GM21786 (cell line): ENCODE results near the gene CLCN1.
"Not testable (repeated sequence)": the region's sequence is repeated elsewhere in the genome, so short reads cannot be mapped to it uniquely, and the experiment has no call there.

Source experiments
- ATAC-seq: cut with Tn5 transposase; IDR thresholded peaks from one replicate; pipeline ENCODE4 v1.9.1; 2021; ENCODE audit not compliant: unreplicated experiment

The CLCN1 gene

GRCh38 chr7:143383642-143383957, 67.7 kb downstream of the CLCN1 start:
- ATAC-seq = no peak

DNA sequence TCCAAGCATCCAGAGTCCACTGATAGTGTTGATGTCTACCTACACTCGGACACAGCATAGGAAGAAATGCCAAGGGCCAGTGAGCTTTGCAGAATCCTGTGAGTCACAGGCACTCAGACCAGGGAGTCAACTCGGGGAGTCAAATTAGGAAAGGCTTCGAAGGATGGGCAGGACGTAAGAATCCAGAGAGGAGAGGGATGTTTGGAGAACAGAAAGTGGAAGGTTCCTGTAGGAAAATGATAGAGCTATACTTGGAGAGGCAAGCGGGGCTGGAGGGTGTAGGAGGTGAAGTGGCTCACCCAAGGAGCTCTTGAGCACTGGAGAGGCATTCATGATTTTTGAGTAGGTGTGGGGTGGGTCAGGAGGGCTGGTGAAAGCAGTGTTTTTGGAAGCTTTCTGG, 68.2 kb downstream of the CLCN1 start:
- no peak for ATAC-seq

- no peak for ATAC-seq
Observed at GRCh38 chr7:143384661-143385631, 69.0 kb downstream of the CLCN1 start.

DNA sequence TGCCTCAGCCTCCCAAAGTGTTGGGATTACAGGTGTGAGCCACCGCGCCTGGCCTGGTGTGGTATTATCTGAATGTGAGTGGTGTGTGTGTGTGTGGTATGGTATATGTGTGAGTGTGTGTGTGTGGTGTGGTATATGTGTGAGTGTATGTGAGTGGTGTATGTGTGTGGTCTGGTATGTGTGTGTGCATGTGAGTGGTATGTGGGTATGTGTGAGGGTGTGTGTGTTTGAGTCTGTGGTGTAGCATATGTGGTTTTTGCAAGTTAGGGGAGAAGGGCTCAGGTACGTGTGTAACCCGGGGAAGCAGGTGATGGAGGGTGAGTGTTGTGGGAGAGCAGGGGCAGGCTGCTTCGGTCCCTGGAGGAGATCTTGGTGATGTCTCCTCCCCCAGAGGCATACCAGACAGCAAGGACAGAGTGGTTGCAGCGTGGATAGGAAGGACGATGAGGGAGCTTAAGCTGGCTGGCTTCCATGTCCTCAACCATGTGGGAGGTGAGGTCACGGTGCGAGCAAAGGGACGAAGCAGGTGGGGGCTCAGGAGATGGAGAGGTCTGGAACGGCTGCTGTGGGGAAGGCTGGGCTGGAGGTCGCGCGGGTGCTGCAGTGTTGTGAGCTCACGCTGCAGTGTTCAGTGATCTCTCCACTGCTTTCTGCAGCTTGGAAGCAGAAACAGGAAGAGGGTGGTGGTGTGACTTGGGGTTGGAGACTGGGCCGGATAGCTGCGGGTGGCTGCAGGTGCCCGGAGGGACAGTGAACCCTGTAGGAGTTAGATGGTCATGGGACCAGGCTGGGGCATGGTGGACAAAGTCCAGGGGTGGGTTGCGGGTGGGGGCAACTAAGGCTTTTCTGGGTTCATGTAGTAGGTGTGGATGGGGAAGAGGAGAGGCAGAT, 70.2 kb downstream of the CLCN1 start:
- peak; percentile 47 for ATAC-seq

GRCh38 chr7:143387156-143387975, 71.5 kb downstream of the CLCN1 start:
- ATAC-seq = no peak

GRCh38 chr7:143388051-143388450, 72.1 kb downstream of the CLCN1 start:
- no peak for ATAC-seq

- ATAC-seq = no peak
Observed at GRCh38 chr7:143388491-143389101, 72.7 kb downstream of the CLCN1 start.

DNA sequence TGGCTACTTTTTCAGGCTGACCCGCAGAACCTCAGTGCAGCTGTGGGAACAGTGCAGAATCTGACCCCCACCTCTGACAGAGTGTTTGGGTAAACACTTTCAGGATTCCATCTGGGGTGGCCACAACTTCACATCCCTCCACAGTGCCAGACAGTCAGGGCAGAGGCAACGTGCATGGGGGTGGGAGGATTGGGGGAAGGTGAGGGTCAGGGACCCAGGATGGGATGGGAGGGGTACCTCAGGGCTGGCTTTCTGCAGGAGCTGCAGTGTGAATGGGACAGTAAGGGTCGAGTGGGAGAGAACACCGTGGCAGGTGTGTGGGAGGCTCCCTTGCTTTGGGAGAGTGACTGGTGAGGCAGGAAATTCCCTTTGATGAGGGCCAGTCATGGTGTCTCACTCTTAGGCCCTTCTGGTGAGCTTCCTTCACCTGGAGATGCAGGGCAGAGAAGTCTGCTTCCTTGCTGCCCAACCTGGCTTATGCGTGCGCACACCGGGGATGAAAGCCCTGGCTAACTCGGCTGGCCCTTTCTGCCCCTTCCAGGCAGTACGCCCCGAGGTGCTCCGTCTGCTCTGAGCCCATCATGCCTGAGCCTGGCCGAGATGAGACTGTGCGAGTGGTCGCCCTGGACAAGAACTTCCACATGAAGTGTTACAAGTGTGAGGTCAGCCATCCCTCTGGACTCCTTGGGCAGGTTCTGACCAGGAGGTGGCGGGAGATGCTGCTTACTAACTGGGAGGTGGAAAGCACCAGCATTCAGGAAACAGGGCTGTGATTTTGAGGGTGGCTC, 73.6 kb downstream of the CLCN1 start:
- ATAC-seq = no peak

DNA sequence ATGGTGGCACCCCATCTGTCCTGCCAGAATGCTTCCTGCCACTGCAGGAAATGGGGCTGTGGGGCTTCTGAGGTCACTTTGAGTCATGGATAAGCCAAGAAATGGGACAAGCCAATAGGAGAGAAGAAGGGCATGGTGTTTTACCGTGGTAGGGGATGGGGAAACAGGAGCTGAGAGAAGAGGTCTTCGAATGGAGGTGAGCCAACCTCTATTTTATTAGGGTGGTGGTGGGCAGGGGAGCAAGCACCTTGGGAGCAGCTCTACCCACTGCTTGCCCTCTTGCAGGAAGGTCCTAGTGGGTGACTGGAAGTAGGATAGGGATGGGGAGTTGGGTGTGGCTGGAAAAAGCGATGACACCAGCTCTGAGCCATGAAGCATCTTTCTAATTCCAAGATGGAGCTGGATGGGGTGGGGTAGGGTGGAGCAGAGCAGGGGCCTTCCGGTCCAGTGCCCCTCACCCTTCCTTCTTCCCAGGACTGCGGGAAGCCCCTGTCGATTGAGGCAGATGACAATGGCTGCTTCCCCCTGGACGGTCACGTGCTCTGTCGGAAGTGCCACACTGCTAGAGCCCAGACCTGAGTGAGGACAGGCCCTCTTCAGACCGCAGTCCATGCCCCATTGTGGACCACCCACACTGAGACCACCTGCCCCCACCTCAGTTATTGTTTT, 74.3 kb downstream of the CLCN1 start:
- ATAC-seq = no peak

- ATAC-seq = no peak
Observed at GRCh38 chr7:143390773-143391317, 74.9 kb downstream of the CLCN1 start.

DNA sequence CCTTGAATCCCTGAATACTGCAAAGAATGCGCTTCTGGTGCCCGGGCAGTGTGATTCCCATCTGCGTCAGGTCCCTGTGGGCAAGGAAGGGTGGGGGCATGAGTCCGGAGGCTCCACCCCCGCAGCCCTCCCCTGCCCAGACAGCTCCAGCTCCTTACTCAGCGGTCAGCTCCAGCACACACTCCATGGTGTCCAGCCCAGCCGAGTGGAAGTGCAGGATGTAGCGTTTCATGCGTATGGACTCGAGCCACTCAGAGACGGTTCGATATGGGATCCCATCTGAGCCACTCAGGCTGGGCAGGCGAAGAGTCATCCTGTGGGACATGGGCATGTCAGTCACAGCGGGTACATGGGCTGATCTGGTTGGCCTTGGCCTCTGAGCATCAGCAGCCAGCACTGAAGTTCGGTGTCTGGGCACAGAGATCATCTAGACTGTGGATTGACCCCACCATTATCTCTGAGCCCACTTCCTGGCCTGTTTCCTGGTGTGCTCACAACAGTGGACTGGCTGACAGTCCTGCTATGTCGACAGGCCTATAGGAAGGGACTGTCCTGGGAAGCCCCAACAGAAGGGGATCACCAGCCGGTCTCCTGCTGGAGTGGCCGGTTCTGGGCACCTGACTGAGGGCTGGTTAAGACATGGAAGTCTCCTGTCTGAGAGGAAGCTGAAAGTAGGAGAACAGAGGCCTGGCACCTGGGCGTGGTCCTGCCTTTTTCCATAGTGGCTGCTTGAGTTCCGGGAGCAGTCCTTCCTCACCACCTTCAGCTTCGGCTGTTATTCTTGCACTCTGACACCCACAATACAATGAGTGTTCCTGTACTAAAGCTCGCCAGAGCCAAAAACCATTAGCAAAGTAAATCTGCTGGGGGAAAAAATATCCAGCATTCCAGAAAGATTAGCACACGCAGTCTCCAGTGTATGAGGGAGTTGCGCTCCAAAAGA, 75.8 kb downstream of the CLCN1 start:
- ATAC-seq = no peak

GRCh38 chr7:143392427-143392826, 76.5 kb downstream of the CLCN1 start:
- not testable (repeated sequence) for ATAC-seq

DNA sequence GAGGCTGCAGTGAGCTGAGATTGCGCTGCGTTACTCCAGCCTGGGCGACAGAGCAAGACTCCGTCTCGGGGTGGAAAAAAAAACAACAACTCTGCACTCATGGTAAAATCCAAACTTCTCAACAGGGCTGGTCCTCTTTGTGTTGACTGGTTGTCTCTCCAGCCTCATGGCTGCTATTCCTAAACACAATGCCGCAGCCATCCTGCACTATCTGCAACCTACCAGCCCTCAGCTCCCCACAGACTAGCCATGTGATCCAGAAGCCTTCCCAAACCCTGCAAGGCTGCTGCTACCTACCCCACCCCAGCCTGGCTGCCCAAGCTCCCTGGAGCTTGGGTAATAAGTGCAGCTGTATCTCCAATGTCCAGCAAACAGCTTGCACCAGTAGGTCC, 77.0 kb downstream of the CLCN1 start:
- no peak for ATAC-seq

DNA sequence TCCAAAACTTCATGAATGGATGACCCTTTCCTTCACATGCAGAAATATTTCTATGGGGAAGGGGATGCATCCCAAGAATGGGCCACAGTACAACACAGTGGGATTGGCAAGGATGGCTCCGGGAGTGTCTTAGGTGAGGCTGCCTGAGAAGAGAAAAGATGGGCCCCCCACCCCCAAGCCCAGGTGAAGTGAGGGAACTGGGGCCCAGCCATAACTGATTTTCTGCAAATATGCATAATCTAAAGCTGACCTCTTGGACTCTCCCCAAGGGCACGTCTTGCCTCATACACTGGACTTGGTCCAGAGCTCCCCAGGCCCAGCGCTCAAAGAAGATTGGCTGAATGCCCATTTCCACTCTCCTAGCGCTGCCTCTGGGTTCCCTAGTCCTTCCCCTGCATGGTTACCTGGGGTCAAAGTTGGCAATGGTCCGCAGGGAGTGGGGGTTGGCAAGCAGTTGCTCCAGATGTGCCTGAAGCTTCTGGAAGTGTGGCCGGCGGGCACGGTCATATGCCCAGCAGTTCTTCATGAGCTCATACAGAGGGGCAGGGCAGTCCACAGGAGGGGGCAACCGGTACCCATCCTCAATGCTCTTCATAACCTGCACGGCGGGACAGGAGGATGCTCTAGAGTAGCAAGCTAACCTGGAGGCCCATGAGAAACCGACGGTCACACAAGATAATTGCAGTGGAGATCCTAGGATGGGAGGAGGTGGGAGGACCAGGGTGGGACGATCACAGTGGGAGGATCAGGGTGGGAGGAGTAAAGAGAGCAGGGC, 77.5 kb downstream of the CLCN1 start:
- no peak for ATAC-seq

DNA sequence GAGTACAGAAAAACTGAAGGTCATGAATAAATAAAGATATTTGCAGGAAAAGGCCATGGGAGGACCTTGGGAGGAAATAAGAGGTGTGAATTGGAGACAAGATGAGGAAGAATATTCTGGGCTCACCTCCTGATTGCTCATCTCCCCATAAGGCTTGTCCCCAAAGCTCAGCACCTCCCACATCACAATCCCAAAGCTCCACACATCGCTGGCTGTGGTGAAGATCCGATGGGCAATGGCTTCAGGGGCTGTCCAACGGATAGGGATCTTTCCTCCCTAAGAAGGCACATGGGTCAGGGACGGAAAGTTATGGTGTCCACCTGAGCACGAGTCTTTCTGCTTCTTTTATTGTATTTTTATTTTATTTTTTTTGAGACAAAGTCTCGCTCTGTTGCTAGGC, 78.2 kb downstream of the CLCN1 start:
- ATAC-seq = no peak

GRCh38 chr7:143394777-143395176, 78.9 kb downstream of the CLCN1 start:
- no peak for ATAC-seq
